Mucosa of rectum (tissue), 2 donors: ENCODE results near the gene KRT25.

ENCODE experiments used
- H3K27ac ChIP-seq, 2 donors: one replicate each; pipeline ENCODE4 v1.7.0; 2013; ENCODE audit warnings: inconsistent platforms in 2 of 2, low read depth in 2 of 2, low read length in 2 of 2
- H3K27me3 ChIP-seq, 2 donors: one replicate each; pipeline ENCODE4 v1.7.0; 2013; ENCODE audit warnings: low read length in 2 of 2; ENCODE audit not compliant: control insufficient read depth in 2 of 2, insufficient read depth in 2 of 2
- H3K36me3 ChIP-seq, 2 donors: one replicate each; pipeline ENCODE4 v1.7.0; 2013; ENCODE audit warnings: low read length in 2 of 2; ENCODE audit not compliant: control insufficient read depth in 2 of 2, insufficient read depth in 2 of 2
- H3K4me1 ChIP-seq, 2 donors: one replicate each; pipeline ENCODE4 v1.7.0; 2013; ENCODE audit warnings: low read length in 2 of 2, mild to moderate bottlenecking in 1 of 2; ENCODE audit not compliant: control insufficient read depth in 2 of 2, insufficient read depth in 2 of 2
- H3K4me3 ChIP-seq, 2 donors: one replicate each; pipeline ENCODE4 v1.7.0; 2013; ENCODE audit warnings: low read length in 2 of 2
- H3K9ac ChIP-seq, 2 donors: one replicate each; pipeline ENCODE4 v1.7.0; 2013; ENCODE audit warnings: low read length in 2 of 2, low read depth in 1 of 2, mild to moderate bottlenecking in 1 of 2
- H3K9me3 ChIP-seq, 2 donors: one replicate each; pipeline ENCODE4 v1.7.0; 2013; ENCODE audit warnings: low read length in 2 of 2; ENCODE audit not compliant: control insufficient read depth in 2 of 2
- donor health status: healthy.
- donor health status: Normal muscosa, but diverticular disease.

The KRT25 gene

DNA sequence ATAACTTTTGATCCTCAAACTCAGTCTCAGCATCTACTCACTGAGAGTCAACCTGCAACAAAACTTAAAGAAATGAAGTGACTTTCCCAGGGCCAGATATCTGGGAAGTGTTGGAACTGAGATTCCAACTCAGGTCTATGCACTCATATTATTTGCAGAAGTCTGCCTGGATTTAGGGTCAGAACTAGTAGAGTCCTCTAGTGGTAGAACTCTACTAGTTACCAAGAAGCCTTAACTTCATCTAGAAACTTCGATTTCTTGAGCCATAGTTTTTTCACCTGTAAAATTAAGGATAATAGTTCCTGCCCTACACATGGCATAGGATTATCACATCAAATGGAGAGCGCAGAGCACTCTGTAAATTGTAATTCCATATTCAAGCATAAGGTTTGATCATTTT is 28.2 kb downstream of the KRT25 start:
- Histone ChIP-seq H3K36me3 (no peaks in the 10 kb centered on the region), H3K9me3 (no peaks in the 10 kb centered on the region), H3K9ac (no peak overlapping the region), H3K27ac (no peak overlapping the region), H3K4me3 (no peak overlapping the region), H3K4me1 (no peaks in the 10 kb centered on the region), H3K27me3 (peaks cover 0 to 7% of the 10 kb centered on the region in 2 donors)

DNA sequence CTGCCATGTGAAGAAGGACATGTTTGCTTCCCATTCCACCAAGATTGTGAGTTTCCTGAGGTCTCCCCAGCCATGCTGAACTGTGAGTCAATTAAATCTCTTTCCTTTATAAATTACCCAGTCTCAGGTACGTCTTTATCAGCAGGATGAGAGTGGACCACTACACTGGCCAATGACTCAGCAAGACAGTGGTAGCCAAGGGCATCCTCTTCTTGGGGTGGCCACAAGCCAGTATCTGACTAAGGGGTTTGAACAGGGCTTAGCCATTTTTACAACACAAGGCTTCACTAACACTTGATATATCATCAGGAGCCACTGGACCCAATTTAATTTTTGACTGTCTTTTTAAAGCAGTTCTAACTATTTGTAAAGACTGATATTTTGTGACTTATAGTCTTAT is 30.5 kb downstream of the KRT25 start:
- Histone ChIP-seq H3K9me3 (no peaks in the 10 kb centered on the region), H3K36me3 (no peaks in the 10 kb centered on the region), H3K27ac (no peak overlapping the region), H3K27me3 (no peaks in the 10 kb centered on the region), H3K9ac (no peak overlapping the region), H3K4me3 (no peak overlapping the region), H3K4me1 (no peaks in the 10 kb centered on the region)

DNA sequence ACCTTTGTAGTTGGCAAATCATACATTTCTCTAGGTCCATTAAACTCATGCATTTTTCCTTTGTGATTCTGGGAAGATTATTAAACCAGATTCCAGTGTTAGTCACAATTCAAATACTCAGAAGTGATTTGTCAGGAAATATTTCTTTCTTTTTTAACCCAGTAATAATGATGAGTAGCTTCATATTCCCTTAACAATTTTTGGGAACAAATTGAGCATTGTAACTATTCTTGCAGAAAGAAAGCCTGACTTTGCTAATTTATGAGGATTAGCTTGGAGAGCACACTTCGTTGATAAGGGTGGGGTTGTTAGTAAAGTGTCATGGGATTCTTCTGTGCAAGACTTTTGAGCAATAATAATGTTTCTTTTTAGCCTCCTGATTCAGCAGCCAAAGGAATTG is 32.9 kb downstream of the KRT25 start:
- H3K4me1 ChIP-seq, result no peaks in the 10 kb centered on the region
- H3K27ac ChIP-seq, result no peak overlapping the region
- no peaks in the 10 kb centered on the region for H3K36me3 ChIP-seq
- no peak overlapping the region for H3K4me3 ChIP-seq
- no peak overlapping the region for H3K9ac ChIP-seq
- H3K9me3 ChIP-seq, result no peaks in the 10 kb centered on the region
- no peaks in the 10 kb centered on the region for H3K27me3 ChIP-seq

DNA sequence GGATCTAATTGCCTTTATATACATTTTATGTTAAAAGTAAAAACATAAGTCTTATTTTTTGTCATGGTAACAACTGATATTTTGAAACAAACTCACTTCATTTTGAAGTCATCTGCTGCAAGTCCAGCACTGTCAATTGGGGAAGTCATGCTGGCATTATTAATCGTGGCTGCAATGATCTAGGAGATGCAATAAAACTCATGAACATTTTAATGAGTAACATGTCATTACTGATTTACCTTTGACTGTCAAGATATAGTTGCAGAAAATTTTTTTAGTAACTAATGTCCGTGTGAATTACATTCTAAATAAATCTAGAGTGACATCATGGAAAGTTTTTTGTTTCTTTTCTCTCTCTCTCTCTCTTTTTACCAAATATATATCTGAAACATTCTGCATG is 34.2 kb downstream of the KRT25 start:
- Histone ChIP-seq H3K36me3 (no peaks in the 10 kb centered on the region), H3K27me3 (no peaks in the 10 kb centered on the region), H3K4me1 (no peaks in the 10 kb centered on the region), H3K9ac (no peak overlapping the region), H3K4me3 (no peak overlapping the region), H3K9me3 (no peaks in the 10 kb centered on the region), H3K27ac (no peak overlapping the region)

DNA sequence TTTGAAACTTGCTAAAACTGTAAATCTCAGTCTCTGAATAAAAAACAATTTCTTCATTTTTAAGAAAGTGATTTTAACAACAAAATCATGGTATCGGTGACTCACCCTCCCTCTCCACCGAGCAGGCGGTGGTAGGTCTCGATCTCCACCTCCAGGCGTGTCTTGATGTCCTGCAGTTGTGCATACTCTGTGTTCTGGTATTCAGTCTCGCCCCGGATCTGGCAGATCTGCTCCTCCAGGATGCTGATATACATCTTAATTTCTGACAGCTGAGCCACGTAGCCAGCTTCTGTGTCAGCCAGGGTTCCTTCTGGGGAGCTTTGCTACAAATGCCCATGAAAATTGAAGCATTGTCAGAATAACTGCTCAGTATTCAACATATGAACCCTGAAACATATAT is 36.2 kb downstream of the KRT25 start:
- H3K4me3 ChIP-seq, result no peak overlapping the region
- no peaks in the 10 kb centered on the region for H3K9me3 ChIP-seq
- peaks cover 3 to 4% of the 10 kb centered on the region in 2 donors for H3K27me3 ChIP-seq
- H3K9ac ChIP-seq, result no peak overlapping the region
- H3K36me3 ChIP-seq, result no peaks in the 10 kb centered on the region
- H3K4me1 ChIP-seq, result no peaks in the 10 kb centered on the region
- H3K27ac ChIP-seq, result no peak overlapping the region

DNA sequence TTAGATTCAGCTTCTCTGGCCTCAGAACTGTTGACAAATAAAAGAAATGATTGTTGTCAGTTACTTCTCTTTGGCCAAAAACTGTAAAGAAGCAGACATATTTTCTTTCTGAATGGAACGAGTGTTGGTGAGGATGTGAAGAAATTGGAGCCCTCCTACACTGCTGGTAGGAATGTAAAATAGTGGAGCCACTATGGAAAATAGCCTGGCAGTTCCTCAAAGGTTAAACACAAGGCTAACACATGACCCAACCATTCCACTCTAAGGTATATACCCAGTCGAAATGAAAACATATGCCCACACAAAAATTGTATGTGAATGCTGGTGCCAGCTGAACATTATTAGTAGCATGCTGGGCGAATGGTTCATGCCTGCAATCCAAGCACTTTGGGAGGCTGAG is 37.4 kb downstream of the KRT25 start:
- no peaks in the 10 kb centered on the region for H3K4me1 ChIP-seq
- H3K27ac ChIP-seq, result no peak overlapping the region
- H3K9ac ChIP-seq, result no peak overlapping the region
- no peaks in the 10 kb centered on the region for H3K9me3 ChIP-seq
- H3K4me3 ChIP-seq, result no peak overlapping the region
- peaks cover 3 to 4% of the 10 kb centered on the region in 2 donors for H3K27me3 ChIP-seq
- H3K36me3 ChIP-seq, result no peaks in the 10 kb centered on the region

DNA sequence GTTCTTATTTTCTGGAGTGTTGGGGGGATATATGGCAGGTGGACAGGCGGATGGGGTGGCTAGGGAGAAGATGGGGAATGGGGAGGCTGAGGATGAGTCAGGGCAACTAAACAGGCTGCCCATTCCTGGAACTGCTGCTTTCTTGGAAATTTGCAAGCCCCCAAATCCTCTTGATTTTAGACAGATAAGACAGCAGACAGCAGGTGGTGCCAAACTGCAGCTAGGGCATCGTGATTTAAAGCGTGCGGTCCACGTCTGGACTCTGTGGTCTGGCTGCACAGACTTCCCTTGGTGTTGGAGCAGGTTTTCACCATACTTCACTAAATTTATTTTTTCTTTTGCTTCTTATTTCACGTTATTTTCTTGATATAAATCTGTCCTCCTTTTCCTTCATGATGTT is 40.7 kb downstream of the KRT25 start:
- Histone ChIP-seq H3K9ac (no peak overlapping the region), H3K9me3 (no peaks in the 10 kb centered on the region), H3K4me1 (no peaks in the 10 kb centered on the region), H3K27me3 (peaks cover 3 to 4% of the 10 kb centered on the region in 2 donors), H3K27ac (no peak overlapping the region), H3K36me3 (no peaks in the 10 kb centered on the region), H3K4me3 (no peak overlapping the region)

DNA sequence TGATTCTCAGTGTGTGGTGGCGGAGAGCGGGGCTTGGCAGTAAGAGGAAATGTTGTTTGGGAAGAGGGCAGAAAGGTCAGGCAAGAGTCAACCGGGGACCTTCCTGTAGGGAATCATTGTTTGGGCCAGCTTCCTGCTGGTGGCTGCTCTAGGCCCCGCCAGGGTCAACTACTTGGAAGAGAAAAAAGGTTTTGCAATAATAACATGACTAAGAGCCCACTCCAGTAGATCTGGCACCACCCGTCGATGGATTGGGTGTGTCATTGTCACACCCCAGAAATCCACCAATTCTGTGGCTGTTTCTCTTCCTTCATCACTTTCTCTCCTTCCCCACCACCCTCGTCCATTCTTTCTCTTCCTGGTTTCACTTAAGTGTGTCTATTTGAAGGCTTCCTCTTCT is 47.4 kb downstream of the KRT25 start:
- H3K27ac ChIP-seq, result no peak overlapping the region
- H3K36me3 ChIP-seq, result no peaks in the 10 kb centered on the region
- no peaks in the 10 kb centered on the region for H3K4me1 ChIP-seq
- H3K9ac ChIP-seq, result no peak overlapping the region
- H3K9me3 ChIP-seq, result no peaks in the 10 kb centered on the region
- peaks cover 2 to 4% of the 10 kb centered on the region in 2 donors for H3K27me3 ChIP-seq
- no peak overlapping the region for H3K4me3 ChIP-seq

DNA sequence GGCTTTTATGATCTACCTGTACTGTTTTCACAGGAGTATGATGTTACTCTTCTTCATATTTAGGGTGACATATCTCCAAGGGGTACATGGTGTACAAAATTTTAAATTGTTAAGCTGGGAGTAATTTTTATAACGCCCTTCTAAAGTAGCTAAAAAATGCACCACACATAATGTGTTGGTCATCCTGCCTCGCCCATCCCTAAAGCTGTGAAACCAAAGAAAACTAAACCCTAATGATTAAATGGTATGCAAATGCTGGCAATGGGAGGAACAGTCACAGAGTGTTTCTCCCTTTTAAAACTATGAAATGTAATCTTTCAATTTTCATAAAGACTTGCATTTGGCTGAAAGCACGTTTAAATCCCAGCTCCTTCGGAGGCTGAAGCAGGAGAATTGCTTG is 49.5 kb downstream of the KRT25 start:
- Histone ChIP-seq H3K9me3 (no peaks in the 10 kb centered on the region), H3K27ac (no peak overlapping the region), H3K27me3 (peaks cover 4 to 5% of the 10 kb centered on the region in 2 donors), H3K9ac (no peak overlapping the region), H3K4me3 (no peak overlapping the region), H3K36me3 (no peaks in the 10 kb centered on the region), H3K4me1 (no peaks in the 10 kb centered on the region)

DNA sequence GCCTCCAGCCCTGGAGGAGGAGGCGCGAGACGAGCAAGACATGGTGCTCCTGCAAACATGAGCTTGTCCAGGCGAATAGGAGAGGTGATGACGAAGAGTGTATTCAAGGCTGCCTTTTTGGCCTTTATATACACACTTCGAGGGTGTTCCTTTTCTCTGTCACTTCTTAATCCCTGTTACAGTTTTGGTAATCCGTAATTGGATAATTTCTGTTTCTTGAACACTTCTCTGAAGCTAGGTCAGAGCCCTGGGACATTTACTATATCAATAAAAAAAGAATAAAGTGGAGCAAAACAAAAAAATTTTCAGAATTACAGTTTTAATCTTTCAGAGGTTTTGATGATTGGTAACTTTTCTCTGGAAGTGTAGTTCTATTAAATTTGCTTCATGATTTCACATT is 51.5 kb downstream of the KRT25 start, which contains the start of gene KRT24:
Gene KRT24 (minus strand): TSS at position 101 of the 400 bp plus-strand sequence. CDS start 59 bp downstream, at position 42.
- H3K9ac ChIP-seq, result no peak within 1 kb of the TSS
- no peaks in the 10 kb centered on the region for H3K36me3 ChIP-seq
- no peak within 1 kb of the TSS for H3K27ac ChIP-seq
- no peaks in the 10 kb centered on the region for H3K4me1 ChIP-seq
- peaks cover 4 to 5% of the 10 kb centered on the region in 2 donors for H3K27me3 ChIP-seq
- H3K4me3 ChIP-seq, result no peak within 1 kb of the TSS
- H3K9me3 ChIP-seq, result no peaks in the 10 kb centered on the region

DNA sequence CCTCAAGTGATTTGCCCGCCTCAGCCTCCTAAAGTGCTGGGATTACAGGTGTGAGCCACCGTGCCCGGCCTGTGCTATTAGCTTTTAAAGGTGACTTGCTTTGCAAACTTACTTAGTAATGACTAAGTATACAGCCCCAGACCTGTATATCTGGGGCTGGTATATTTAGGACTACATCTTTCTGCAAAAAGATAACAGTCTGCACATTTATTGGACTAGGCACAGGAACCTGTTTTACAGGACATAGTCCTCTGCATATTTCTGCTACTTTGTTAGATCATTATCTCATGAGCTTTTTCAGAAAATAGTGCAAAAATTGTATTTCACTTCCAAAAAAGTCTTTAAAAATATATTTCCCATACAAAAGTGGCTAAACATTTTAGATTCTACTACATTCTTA is 52.9 kb downstream of the KRT25 start:
- Histone ChIP-seq H3K9ac (no peak overlapping the region), H3K36me3 (no peaks in the 10 kb centered on the region), H3K27me3 (peaks cover 4 to 8% of the 10 kb centered on the region in 2 donors), H3K27ac (no peak overlapping the region), H3K9me3 (no peaks in the 10 kb centered on the region), H3K4me3 (no peak overlapping the region), H3K4me1 (no peaks in the 10 kb centered on the region)
